Activated T-helper 17 cell treated with anti-CD3 and anti-CD28 coated beads, Interleukin-2, amount 50 U/mL, for 72 hours (primary cell): Measurements from ENCODE around the gene OR1L6. TPM values are rescaled to one million over a fixed set of nuclear protein-coding genes. Genes with fewer than 3 reads are reported as not detected.

Experiments
- ATAC-seq: fragments of 150-1000 bp; cut with Tn5 transposase; replicated peaks from 2 replicates; pipeline ENCODE4 v1.10.0; 2021; ENCODE audit warnings: mild to moderate bottlenecking, moderate library complexity
- H3K27ac Mint-ChIP-seq: one replicate; pipeline ENCODE4 v1.8.0; 2022; ENCODE audit warnings: mixed read lengths
- H3K27me3 Mint-ChIP-seq: one replicate; pipeline ENCODE4 v1.8.0; 2022; ENCODE audit warnings: mixed read lengths
- H3K36me3 Mint-ChIP-seq: one replicate; pipeline ENCODE4 v1.8.0; 2022; ENCODE audit warnings: low read depth, mild to moderate bottlenecking, mixed read lengths
- H3K4me1 Mint-ChIP-seq: one replicate; pipeline ENCODE4 v1.8.0; 2022; ENCODE audit warnings: mixed read lengths
- H3K4me3 Mint-ChIP-seq: one replicate; pipeline ENCODE4 v1.8.0; 2022; ENCODE audit warnings: mild to moderate bottlenecking, mixed read lengths
- H3K9me3 Mint-ChIP-seq: one replicate; pipeline ENCODE4 v1.8.0; 2022; ENCODE audit warnings: mixed read lengths
- total RNA-seq, 2 donors: library from RNA; stranded (reverse); gene quantifications; one replicate each; pipeline ENCODE4 v1.2.3, GENCODE V29; 2022

Gene OR1L6
- total RNA-seq, 2 donors from 2014 or later, result not detected

- no peak overlapping the region for H3K4me3 Mint-ChIP-seq
- H3K4me1 Mint-ChIP-seq, result no peaks in the 10 kb centered on the region
- H3K27ac Mint-ChIP-seq, result no peak overlapping the region
- ATAC-seq, result no peak
- H3K36me3 Mint-ChIP-seq, result no peaks in the 10 kb centered on the region
- no peaks in the 10 kb centered on the region for H3K9me3 Mint-ChIP-seq
- peaks cover 3% of the 10 kb centered on the region for H3K27me3 Mint-ChIP-seq
These were observed 47.3 kb downstream of the OR1L6 start for GRCh38 chr9:122789256-122790046.

DNA sequence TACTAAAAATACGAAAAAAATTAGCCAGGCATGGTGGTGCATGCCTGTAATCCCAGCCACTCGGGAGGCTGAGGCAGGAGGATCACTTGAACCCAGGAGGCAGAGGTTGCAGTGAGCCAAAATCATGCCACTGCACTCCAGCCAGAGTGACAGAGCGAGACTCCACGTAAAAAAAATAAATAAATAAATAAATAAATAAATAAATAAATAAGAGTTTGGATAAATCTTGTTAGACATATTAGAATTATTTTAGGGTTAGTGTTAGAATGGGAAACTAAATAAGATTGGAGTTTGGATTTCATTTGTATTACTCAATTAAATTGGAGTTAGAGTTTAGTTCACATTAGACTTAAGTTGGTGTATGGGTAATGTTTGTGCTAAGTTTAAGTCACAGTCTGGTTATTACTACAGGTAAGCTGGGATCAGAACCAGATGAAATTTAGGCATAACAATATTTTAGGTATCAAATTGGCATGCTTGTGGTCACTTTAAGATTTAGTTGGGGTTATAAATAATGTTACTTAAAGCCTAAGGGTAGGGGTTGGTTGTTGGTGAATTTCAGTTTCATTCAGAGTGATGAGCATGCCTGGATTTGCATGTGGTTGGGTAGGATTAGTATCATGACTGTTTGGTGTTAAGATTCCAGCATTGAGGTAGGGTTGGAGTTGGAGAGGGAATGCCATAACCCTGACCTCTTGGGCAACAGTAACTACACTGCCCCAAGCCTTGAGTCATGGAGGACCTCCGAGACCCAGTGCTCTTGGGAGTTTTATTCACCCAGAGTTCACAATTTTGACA, 50.0 kb downstream of the OR1L6 start:
- Mint-ChIP-seq H3K4me1 (no peaks in the 10 kb centered on the region), H3K4me3 (no peak overlapping the region), H3K9me3 (no peaks in the 10 kb centered on the region), H3K27me3 (peaks cover 3% of the 10 kb centered on the region), H3K36me3 (no peaks in the 10 kb centered on the region), H3K27ac (no peak overlapping the region)
- no peak for ATAC-seq

DNA sequence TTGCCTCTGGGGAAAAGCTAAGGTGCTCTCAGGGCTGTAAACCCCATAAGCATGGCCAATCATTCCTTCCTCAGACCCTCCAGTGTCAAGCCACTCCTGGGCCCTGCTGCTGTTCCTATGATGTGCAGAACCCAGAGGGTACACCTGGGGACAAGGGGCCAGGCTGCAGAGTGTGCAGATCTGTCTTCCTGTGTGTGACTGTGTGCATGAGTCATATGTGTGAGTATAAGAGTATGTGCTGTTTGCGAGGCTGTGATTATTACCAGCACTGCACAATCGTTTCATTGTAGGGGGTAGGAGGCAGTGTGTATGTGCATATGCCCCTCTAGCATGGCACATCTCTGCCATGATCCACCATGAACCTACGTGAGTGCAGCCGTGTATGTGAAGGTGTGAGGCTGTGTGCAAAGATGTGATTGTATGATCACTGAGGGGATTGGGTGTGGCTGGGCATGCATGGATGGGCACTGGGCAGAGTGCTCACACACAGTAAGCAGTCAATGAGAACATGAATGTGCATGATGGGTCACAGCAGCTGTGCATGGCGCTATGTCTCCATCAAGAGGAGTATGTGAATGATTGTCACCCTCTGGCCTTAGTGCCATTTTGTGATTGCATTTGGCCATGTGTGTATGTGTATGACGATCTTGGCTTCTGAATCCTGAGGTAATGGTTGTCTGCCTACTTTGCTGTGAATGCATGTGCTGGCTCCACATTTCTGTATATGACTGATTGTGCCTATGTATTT, 55.4 kb downstream of the OR1L6 start:
- peak; percentile 67 for ATAC-seq
- Mint-ChIP-seq H3K27ac (no peak overlapping the region), H3K36me3 (no peaks in the 10 kb centered on the region), H3K4me3 (no peak overlapping the region), H3K27me3 (peaks cover 3% of the 10 kb centered on the region), H3K4me1 (no peaks in the 10 kb centered on the region), H3K9me3 (no peaks in the 10 kb centered on the region)

Other genes with a start within 250 kb of the OR1L6 start
- not detected for gene OR1J2, start 231.5 kb upstream of the OR1L6 start, total RNA-seq
- not detected for gene OR1J4, start 223.2 kb upstream of the OR1L6 start, total RNA-seq
- not detected for gene OR1N1, start 215.0 kb upstream of the OR1L6 start, total RNA-seq
- under 1 TPM in 1 of 2 donors, not detected in 1; 0.37 TPM for gene OR1N2, start 189.2 kb upstream of the OR1L6 start, total RNA-seq
- gene OR1L8, start 158.9 kb upstream of the OR1L6 start, total RNA-seq, result not detected
- gene OR1Q1, start 127.6 kb upstream of the OR1L6 start, total RNA-seq, result under 1 TPM in 1 of 2 donors, not detected in 1; 0.45 TPM
- under 1 TPM; 0.26 TPM for gene OR1B1, start 84.7 kb upstream of the OR1L6 start, total RNA-seq
- not detected for gene OR1L1, start 80.6 kb upstream of the OR1L6 start, total RNA-seq
- not detected for gene OR1L3, start 67.2 kb upstream of the OR1L6 start, total RNA-seq
- not detected for gene OR1L4, start 18.3 kb upstream of the OR1L6 start, total RNA-seq
- not detected for gene OR5C1, start 46.6 kb downstream of the OR1L6 start, total RNA-seq
- gene OR1K1, start 57.8 kb downstream of the OR1L6 start, total RNA-seq, result not detected
- 10 to 100 TPM; 15.4 to 24.0 TPM for gene PDCL, start 86.3 kb downstream of the OR1L6 start, total RNA-seq
- 10 to 100 TPM; 41.2 to 46.5 TPM for gene RC3H2, start 163.1 kb downstream of the OR1L6 start, total RNA-seq
- gene ZBTB6, start 171.0 kb downstream of the OR1L6 start, total RNA-seq, result 10 to 100 TPM; 10.2 to 14.8 TPM
- gene ZBTB26, start 189.2 kb downstream of the OR1L6 start, total RNA-seq, result 10 to 100 TPM in 1 of 2 donors, 1 to 10 TPM in 1; 6.0 to 11.3 TPM
- gene RABGAP1, start 198.7 kb downstream of the OR1L6 start, total RNA-seq, result 10 to 100 TPM; 35.5 to 42.4 TPM